HG03159 (cell line): ENCODE measurements around the gene NTSR1.

Experiments used
- ATAC-seq: cut with Tn5 transposase; IDR thresholded peaks from one replicate; pipeline ENCODE4 v1.9.1; 2021; ENCODE audit warnings: mild to moderate bottlenecking, moderate library complexity; ENCODE audit not compliant: unreplicated experiment

The NTSR1 gene

DNA sequence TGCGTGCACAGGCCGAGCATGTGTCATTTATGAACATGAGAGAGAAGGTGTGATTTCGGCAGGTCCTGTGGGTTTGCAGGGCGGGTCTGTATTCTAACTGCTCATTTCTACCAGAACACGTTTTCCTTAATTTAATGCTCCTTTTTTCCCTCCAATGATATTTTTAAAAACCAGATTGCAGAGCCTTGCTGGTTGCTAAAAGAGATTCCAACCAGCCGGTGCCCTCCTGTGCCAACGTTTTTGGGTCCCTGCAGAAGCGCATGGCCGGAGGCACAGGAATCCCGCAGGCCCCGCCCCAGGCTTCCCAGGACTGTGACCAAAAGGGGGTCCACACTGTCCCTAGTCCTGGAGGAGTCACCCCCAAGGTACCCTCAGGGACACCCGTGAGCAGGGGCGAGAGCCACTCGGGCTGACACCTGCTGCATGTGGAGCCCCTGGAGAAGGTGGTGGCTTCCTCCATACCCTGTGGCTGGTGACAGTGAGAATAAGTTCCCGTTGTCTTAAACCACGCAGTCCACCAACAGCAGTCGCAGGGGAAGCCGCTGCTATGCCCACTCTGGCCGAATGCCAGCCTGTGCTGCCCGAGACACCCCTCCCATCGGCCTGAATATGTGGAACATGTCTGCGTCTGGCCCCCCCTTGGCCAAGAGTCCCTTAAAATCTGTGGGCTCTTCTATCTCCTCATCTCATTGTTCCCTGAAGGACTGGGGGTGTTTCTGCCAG is 15.7 kb upstream of the NTSR1 start:
- ATAC-seq = no peak

DNA sequence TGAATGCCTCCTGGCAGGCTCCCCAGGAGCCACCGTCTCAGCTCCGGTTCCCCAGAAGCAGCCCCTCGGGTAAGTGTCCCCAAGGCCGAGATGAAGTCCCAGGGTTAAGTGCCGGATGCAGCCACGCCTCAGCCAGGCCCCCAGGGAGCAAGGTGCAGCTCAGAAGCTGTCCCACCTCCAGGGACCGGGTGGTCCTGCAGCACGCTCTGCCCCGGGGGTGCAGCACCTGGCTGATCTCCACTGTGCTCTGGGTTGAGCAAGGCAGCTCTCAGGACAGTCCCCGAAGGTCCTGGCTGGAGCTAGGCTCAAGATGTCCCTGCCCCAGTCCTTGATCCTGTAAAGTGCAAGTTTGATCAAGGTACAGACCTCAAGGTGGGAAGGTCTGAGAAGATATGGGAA is 15.1 kb upstream of the NTSR1 start:
- ATAC-seq = no peak

- no peak for ATAC-seq
Measured at GRCh38 chr20:62694106-62694505, 14.5 kb upstream of the NTSR1 start.

DNA sequence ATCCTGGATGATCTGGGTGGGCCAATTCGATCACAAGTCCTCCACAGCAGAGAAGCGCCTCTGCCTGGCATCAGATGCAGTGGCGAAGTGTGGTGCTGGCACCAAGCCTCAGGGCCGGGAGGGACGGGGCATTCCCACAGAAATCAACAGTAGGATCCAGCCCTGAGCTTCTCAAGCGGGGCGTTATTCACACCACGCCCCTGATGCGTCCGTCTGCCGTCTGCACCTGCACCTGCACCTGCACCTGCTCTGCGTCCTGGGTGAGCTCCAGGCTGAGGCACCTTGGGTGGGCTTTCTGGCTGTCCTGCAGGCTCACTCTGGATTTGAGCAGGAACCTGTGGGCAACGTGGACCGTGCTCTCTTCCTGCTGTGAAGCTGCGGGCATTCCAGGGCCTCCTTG is 13.8 kb upstream of the NTSR1 start:
- ATAC-seq = no peak

- no peak for ATAC-seq
Measured at GRCh38 chr20:62695448-62696414, 12.9 kb upstream of the NTSR1 start.

GRCh38 chr20:62696434-62696957 is 12.1 kb upstream of the NTSR1 start:
- ATAC-seq = no peak

GRCh38 chr20:62696989-62697388 is 11.6 kb upstream of the NTSR1 start:
- no peak for ATAC-seq

GRCh38 chr20:62697468-62697912 is 11.1 kb upstream of the NTSR1 start:
- no peak for ATAC-seq

DNA sequence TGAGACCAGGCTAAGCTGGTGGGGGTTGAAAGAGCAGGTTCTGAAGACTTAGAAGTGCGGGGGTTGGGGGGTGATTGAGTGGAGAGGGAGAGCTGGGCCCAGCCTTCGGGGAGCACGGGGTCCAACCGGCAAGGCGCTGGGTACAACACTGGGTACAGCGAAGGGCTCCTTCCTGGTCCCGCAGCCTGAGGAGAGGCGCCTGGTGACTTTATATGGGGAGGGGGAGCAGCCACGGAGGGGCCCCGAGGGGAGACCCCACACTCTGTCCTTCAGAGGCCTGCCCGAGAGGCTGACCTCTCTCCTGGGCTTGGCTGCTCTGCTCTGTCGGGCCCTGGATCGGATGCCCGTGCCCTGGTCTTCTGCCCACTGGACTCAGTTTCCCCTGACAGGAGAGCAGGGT is 10.4 kb upstream of the NTSR1 start:
- ATAC-seq = no peak

DNA sequence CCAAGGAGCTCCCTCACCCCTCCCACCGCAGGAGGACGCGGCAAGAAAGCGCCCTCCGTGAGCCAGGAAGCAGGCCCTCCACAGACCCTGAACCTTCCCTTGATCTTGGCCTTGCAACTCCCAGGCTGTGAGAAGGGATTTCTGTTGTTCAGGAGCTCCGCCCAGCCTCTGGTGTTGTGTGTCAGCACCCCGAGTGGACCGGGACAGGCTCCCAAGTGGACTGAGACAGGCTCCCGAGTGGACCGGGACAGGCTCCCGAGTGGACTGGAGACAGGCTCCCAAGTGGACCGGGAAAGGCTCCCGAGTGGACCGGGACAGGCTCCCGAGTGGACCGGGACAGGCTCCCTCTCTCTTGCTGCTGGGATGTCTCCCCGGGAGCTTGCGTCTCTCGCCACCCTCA is 9.3 kb upstream of the NTSR1 start:
- ATAC-seq = no peak

DNA sequence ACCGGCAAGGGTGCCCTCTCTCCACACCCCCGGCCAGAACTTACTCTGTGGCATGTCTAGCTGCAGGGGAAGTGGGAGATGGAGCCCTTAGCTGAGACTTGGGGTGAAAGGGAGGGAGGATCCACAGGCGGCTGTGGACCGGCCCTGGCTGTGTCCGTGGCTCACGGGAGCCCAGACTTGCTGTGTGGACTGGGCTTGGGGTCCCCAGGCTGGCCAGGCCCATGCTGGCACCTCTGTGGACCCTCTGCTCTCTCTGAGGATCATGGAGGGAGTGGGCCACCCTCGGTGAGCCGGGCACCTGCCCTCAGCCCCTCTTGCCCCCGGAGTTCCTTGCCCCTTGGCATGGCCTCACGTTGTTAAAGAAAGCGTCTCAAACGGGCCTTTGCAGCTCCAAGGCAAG is 8.9 kb upstream of the NTSR1 start:
- no peak for ATAC-seq

DNA sequence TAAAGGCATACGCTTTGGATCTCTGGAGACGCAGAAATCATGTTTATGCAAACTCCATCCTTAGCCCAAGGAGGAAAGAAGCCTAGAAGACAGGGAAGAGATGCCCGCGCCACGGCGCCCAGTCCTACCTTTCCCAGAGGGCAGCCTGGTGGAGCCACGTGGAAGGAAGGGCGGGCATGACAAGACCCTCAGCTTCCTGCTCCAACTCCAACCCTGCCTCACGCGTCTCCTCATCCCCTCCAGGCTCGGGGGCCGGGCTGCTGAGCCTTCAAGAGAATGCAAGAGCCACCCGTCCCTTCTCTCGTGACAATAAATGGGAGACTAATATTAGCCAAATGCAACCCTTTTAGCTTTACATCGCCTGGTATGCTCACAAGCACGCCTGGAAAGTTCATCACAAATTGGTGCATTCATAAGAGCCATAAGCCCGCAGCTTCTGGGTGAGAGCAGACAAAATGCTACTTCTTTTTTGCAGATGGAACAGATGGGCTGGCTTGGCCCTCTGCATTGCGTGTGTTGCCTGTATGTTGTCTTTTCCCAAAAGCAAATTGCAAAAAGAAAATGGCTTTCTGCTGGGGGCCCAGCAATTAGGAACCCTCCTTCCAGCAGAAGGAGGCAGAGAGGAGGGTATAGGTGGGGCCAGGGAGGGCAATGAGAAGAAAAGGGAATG is 8.2 kb upstream of the NTSR1 start:
- ATAC-seq = no peak

GRCh38 chr20:62701161-62702012 is 7.2 kb upstream of the NTSR1 start:
- no peak for ATAC-seq

GRCh38 chr20:62702013-62702300 is 6.7 kb upstream of the NTSR1 start:
- ATAC-seq = no peak

- no peak for ATAC-seq
Measured at GRCh38 chr20:62702895-62703852, 5.5 kb upstream of the NTSR1 start.

GRCh38 chr20:62703853-62704228 is 4.8 kb upstream of the NTSR1 start:
- ATAC-seq = no peak

GRCh38 chr20:62704341-62704948 is 4.2 kb upstream of the NTSR1 start:
- ATAC-seq = no peak

- no peak for ATAC-seq
Measured at GRCh38 chr20:62705627-62706026, 3.0 kb upstream of the NTSR1 start.

DNA sequence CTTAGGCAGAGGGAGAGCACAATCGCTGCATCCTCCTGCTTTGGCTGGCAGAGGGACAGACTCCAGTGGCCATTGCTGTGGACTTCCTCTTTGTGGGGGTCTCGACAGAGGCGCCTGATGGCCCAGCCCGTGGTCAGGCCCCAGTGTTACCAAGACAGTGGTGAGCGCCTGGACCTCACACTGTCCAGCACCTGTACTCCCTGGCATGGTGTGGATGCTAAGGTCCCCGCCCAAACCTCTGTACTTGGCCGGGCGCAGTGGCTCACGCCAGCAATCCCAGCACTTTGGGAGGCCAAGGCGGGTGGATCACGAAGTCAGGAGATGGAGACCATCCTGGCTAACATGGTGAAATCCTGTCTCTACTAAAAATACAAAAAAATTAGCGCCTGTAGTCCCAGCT is 2.3 kb upstream of the NTSR1 start:
- no peak for ATAC-seq
